ENCODE measurements around the gene LAMP5.

The LAMP5 gene

GRCh38 chr20:9574181-9574580, 59.8 kb downstream of the LAMP5 start:
- Histone ChIP-seq H3K9me3 (no peaks in the 10 kb centered on the region), H3K36me3 (no peaks in the 10 kb centered on the region), H3K27ac (no peak overlapping the region), H3K4me3 (no peak overlapping the region), H3K4me1 (no peaks in the 10 kb centered on the region), H3K27me3 (no peaks in the 10 kb centered on the region)
- TF ChIP-seq, protein P1, sequence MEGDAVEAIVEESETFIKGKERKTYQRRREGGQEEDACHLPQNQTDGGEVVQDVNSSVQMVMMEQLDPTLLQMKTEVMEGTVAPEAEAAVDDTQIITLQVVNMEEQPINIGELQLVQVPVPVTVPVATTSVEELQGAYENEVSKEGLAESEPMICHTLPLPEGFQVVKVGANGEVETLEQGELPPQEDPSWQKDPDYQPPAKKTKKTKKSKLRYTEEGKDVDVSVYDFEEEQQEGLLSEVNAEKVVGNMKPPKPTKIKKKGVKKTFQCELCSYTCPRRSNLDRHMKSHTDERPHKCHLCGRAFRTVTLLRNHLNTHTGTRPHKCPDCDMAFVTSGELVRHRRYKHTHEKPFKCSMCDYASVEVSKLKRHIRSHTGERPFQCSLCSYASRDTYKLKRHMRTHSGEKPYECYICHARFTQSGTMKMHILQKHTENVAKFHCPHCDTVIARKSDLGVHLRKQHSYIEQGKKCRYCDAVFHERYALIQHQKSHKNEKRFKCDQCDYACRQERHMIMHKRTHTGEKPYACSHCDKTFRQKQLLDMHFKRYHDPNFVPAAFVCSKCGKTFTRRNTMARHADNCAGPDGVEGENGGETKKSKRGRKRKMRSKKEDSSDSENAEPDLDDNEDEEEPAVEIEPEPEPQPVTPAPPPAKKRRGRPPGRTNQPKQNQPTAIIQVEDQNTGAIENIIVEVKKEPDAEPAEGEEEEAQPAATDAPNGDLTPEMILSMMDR (IDR thresholded peaks at IDR 0.05) = no peak
- no peak for DNase-seq
- intact Hi-C loops (cut with DNase I; ENCODE audit: low total_unique reads) = no loop called here

DNA sequence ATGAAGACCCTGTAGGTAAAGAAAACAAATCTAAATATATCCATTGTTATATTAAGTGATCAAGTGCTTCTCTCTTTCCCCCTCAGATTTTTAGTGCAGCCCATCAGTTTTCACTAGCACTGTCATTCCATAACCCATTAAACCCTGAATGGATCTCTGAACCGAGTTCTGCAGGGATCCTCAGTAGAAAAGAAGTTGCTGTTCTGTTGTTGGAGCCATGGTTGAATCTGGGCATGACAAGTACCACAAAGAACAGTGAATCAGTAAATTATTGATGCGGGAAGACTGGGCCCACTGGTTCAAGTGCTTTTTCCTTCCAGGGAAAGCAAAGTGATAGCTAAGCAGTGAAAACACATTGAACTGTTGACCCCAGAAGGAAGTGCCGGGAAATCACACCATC, 60.4 kb downstream of the LAMP5 start:
- Histone ChIP-seq H3K27me3 (no peaks in the 10 kb centered on the region), H3K9me3 (no peaks in the 10 kb centered on the region), H3K4me1 (no peaks in the 10 kb centered on the region), H3K4me3 (no peak overlapping the region), H3K36me3 (no peaks in the 10 kb centered on the region), H3K27ac (no peak overlapping the region)
- DNase-seq = no peak
- intact Hi-C loops (cut with DNase I; ENCODE audit: low total_unique reads) = no loop called here
- TF ChIP-seq, protein P1 (IDR thresholded peaks at IDR 0.05) = no peak

DNA sequence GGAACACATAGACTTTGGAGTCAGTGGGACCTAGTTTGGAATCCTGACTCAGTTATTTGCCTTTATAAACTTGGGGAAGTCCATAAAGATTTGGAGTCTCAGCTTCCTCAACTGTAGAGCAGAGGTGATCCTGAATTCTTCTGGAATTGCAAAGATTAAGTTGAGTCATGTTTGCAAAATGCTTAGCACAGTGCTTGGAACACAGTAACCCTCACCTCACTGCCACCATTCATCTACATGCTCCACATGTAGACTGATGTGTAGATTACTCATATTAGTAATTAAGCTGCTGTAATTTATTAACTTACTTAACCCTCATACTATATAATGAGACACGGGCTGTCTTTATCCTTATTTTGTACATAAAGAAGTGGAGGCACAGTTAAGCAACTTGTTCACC, 61.4 kb downstream of the LAMP5 start:
- intact Hi-C loops (cut with DNase I; ENCODE audit: low total_unique reads) = no loop called here
- no peak for DNase-seq
- H3K27me3 ChIP-seq = no peaks in the 10 kb centered on the region

DNA sequence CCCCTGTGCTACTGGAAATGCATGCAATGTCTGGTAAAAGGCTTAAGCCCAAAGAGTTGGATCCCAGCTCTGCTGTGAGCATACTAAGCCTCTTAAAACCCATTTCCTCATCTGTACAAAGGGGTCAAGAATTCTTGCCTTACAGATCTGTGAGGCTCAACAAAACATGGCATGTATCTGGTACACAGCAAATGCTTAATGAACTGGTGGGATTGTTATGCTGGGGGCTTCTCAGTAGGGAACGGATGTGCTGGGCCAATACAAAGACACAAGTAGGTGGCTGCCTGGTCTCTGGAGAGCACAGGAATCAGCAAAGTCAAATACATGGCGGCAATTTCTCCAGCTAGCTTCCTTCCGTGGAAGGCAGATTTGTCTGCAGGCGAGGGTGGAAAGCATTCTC, 62.3 kb downstream of the LAMP5 start:
- DNase-seq = no peak
- no peaks in the 10 kb centered on the region for H3K36me3 ChIP-seq
- H3K27ac ChIP-seq = no peak overlapping the region
- no peak overlapping the region for H3K4me3 ChIP-seq
- no peaks in the 10 kb centered on the region for H3K9me3 ChIP-seq
- H3K27me3 ChIP-seq = no peaks in the 10 kb centered on the region
- intact Hi-C loops (cut with DNase I; ENCODE audit: low total_unique reads) = no loop called here
- no peaks in the 10 kb centered on the region for H3K4me1 ChIP-seq
- TF ChIP-seq, protein P1 (IDR thresholded peaks at IDR 0.05) = no peak

More for the DNA sequence above, 61.4 kb downstream of the LAMP5 start:
- no peaks in the 10 kb centered on the region for H3K9me3 ChIP-seq
- no peaks in the 10 kb centered on the region for H3K36me3 ChIP-seq
- no peak overlapping the region for H3K4me3 ChIP-seq
- TF ChIP-seq, protein P1 (IDR thresholded peaks at IDR 0.05) = no peak
- no peaks in the 10 kb centered on the region for H3K4me1 ChIP-seq
- no peak overlapping the region for H3K27ac ChIP-seq

- Histone ChIP-seq H3K27ac (no peak overlapping the region), H3K36me3 (no peaks in the 10 kb centered on the region), H3K9me3 (no peaks in the 10 kb centered on the region), H3K4me1 (no peaks in the 10 kb centered on the region), H3K4me3 (no peak overlapping the region), H3K27me3 (no peaks in the 10 kb centered on the region)
- TF ChIP-seq, protein P1 (IDR thresholded peaks at IDR 0.05) = no peak
- intact Hi-C loops (cut with DNase I; ENCODE audit: low total_unique reads) = no loop called here
- no peak for DNase-seq
These were observed 63.0 kb downstream of the LAMP5 start for GRCh38 chr20:9577397-9577796.

DNA sequence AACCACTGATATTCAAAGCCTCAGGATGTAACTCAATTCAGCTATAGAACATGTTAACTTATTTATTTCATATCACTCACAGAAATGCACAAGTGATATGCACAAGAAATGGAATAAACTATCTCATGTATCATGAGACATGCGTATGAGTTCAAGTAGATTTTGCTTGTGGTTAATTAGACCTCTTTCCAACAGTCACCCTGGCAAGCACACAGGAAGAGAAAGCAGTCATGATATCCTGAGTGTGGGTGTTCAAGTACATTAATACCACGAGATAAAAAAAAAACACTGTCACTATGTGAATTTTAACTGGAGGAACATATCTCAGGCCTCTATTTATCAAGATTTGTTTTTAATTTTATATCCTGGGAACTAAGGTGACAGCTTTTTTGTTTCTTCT, 64.2 kb downstream of the LAMP5 start:
- no peak for DNase-seq
- H3K36me3 ChIP-seq = no peaks in the 10 kb centered on the region
- H3K9me3 ChIP-seq = no peaks in the 10 kb centered on the region
- TF ChIP-seq, protein P1 (IDR thresholded peaks at IDR 0.05) = no peak
- no peak overlapping the region for H3K4me3 ChIP-seq
- no peak overlapping the region for H3K27ac ChIP-seq
- no peaks in the 10 kb centered on the region for H3K27me3 ChIP-seq
- no peaks in the 10 kb centered on the region for H3K4me1 ChIP-seq
- intact Hi-C loops (cut with DNase I; ENCODE audit: low total_unique reads) = no loop called here

Measured in tibial artery (tissue), 4 donors.